ENCODE measurements around the gene PTPN21. TPM values are rescaled to one million over a fixed set of nuclear protein-coding genes. Genes with fewer than 3 reads are reported as not detected.

PTPN21 gene
- total and polyA plus RNA-seq, 9 of the 15 experiments (the other 6 are each of a cell fraction or from before 2014, with no cell fraction given), result 0.06 to 1.9 (median 0.94) TPM

DNA sequence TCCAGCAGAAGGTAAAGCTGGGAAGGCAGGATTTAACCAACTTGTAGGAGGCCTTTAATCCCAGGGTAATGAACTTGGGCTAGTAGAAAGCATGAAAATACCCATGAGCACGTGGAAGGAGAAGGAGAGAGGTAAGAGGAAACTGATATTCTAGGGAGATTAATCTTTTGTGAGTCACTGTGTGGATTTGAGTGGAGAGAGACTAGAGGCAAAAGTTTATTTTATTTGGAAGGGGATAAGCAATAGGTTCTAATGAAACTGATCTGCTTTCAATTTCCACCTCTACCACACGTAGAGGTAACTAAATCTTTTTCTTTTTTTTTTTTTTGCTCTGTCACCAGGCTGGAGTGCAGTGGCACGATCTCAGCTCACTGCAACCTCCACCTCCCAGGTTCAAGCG lies 52.1 kb downstream of the PTPN21 start (continued):
- TF ChIP-seq, protein P1, sequence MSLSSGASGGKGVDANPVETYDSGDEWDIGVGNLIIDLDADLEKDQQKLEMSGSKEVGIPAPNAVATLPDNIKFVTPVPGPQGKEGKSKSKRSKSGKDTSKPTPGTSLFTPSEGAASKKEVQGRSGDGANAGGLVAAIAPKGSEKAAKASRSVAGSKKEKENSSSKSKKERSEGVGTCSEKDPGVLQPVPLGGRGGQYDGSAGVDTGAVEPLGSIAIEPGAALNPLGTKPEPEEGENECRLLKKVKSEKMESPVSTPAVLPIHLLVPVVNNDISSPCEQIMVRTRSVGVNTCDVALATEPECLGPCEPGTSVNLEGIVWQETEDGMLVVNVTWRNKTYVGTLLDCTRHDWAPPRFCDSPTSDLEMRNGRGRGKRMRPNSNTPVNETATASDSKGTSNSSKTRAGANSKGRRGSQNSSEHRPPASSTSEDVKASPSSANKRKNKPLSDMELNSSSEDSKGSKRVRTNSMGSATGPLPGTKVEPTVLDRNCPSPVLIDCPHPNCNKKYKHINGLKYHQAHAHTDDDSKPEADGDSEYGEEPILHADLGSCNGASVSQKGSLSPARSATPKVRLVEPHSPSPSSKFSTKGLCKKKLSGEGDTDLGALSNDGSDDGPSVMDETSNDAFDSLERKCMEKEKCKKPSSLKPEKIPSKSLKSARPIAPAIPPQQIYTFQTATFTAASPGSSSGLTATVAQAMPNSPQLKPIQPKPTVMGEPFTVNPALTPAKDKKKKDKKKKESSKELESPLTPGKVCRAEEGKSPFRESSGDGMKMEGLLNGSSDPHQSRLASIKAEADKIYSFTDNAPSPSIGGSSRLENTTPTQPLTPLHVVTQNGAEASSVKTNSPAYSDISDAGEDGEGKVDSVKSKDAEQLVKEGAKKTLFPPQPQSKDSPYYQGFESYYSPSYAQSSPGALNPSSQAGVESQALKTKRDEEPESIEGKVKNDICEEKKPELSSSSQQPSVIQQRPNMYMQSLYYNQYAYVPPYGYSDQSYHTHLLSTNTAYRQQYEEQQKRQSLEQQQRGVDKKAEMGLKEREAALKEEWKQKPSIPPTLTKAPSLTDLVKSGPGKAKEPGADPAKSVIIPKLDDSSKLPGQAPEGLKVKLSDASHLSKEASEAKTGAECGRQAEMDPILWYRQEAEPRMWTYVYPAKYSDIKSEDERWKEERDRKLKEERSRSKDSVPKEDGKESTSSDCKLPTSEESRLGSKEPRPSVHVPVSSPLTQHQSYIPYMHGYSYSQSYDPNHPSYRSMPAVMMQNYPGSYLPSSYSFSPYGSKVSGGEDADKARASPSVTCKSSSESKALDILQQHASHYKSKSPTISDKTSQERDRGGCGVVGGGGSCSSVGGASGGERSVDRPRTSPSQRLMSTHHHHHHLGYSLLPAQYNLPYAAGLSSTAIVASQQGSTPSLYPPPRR (CRISPR knock-in tag; IDR thresholded peaks at IDR 0.05; ENCODE audit: borderline replicate concordance), result no peak
- TF ChIP-seq, protein P2, sequence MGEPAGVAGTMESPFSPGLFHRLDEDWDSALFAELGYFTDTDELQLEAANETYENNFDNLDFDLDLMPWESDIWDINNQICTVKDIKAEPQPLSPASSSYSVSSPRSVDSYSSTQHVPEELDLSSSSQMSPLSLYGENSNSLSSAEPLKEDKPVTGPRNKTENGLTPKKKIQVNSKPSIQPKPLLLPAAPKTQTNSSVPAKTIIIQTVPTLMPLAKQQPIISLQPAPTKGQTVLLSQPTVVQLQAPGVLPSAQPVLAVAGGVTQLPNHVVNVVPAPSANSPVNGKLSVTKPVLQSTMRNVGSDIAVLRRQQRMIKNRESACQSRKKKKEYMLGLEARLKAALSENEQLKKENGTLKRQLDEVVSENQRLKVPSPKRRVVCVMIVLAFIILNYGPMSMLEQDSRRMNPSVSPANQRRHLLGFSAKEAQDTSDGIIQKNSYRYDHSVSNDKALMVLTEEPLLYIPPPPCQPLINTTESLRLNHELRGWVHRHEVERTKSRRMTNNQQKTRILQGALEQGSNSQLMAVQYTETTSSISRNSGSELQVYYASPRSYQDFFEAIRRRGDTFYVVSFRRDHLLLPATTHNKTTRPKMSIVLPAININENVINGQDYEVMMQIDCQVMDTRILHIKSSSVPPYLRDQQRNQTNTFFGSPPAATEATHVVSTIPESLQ (CRISPR knock-in tag; IDR thresholded peaks at IDR 0.05), result no peak
- no peak for TF ChIP-seq RNF2 (IDR thresholded peaks at IDR 0.05)
- TF ChIP-seq, protein P3, sequence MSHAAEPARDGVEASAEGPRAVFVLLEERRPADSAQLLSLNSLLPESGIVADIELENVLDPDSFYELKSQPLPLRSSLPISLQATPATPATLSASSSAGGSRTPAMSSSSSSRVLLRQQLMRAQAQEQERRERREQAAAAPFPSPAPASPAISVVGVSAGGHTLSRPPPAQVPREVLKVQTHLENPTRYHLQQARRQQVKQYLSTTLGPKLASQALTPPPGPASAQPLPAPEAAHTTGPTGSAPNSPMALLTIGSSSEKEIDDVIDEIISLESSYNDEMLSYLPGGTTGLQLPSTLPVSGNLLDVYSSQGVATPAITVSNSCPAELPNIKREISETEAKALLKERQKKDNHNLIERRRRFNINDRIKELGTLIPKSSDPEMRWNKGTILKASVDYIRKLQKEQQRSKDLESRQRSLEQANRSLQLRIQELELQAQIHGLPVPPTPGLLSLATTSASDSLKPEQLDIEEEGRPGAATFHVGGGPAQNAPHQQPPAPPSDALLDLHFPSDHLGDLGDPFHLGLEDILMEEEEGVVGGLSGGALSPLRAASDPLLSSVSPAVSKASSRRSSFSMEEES (CRISPR knock-in tag; IDR thresholded peaks at IDR 0.05), result no peak
- TF ChIP-seq, protein P4, sequence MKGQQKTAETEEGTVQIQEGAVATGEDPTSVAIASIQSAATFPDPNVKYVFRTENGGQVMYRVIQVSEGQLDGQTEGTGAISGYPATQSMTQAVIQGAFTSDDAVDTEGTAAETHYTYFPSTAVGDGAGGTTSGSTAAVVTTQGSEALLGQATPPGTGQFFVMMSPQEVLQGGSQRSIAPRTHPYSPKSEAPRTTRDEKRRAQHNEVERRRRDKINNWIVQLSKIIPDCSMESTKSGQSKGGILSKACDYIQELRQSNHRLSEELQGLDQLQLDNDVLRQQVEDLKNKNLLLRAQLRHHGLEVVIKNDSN (CRISPR knock-in tag; IDR thresholded peaks at IDR 0.05), result no peak
